ENCODE data around the gene TMEM254. TPM values are rescaled to one million over a fixed set of nuclear protein-coding genes. Genes with fewer than 3 reads are reported as not detected.
A peak's percentile ranks its signal among the peaks of the same experiment; 100 is the strongest.
"Not testable (repeated sequence)": the region's sequence is repeated elsewhere in the genome, so short reads cannot be mapped to it uniquely, and the experiment has no call there.

The TMEM254 gene, protein sequence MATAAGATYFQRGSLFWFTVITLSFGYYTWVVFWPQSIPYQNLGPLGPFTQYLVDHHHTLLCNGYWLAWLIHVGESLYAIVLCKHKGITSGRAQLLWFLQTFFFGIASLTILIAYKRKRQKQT
- total RNA-seq, result 10 to 100 TPM in 3 of 4 donors, 1 to 10 TPM in 1; 8.0 to 18.8 (median 14.1) TPM

DNA sequence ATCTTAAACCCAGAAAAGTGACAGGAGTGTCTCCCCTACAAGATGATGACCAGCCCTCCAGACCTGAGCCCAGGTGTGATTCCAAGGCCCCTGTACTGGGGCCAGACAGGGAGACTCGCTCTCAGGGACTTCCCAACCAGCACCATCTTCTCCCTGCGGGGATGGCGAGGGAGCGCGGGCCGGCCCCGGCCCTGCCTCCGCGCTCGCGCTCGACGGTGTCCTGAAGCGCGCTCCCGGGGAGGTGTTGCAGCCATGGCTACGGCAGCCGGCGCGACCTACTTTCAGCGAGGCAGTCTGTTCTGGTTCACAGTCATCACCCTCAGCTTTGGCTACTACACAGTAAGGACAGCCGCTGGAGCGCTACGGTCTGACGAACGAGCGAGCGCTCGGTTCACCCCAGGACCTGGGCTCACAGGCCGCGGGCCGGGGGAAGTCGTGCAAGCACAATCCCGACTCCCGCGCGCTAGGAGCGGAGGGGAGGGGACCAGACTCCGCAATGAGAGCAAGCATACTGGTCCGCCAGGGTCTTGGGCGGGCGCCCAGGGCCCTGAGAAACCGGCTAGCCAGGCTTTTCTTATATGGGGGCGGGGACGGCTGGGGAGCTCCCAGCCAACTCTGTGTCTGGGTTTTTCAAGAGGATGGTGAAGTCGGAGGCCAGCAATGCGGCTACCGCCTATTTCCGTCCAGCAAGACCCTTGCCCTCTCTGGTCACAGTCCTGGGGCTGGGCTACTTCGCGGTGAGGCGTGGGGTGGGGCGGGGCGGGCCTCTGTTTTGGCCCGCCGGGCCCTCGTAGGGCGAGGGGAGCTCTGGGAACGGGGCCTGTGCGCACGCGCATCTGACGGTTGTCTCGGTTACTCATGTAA, at the start of gene TMEM254:
Gene TMEM254, plus strand, starts transcription at position 218 of the 864 bp plus-strand sequence. Its CDS starts 35 bp downstream, at position 253.
- peak within 1 kb of the TSS; percentile 88 to 97 (median 97) for H3K27ac ChIP-seq
- TF ChIP-seq, protein P1, sequence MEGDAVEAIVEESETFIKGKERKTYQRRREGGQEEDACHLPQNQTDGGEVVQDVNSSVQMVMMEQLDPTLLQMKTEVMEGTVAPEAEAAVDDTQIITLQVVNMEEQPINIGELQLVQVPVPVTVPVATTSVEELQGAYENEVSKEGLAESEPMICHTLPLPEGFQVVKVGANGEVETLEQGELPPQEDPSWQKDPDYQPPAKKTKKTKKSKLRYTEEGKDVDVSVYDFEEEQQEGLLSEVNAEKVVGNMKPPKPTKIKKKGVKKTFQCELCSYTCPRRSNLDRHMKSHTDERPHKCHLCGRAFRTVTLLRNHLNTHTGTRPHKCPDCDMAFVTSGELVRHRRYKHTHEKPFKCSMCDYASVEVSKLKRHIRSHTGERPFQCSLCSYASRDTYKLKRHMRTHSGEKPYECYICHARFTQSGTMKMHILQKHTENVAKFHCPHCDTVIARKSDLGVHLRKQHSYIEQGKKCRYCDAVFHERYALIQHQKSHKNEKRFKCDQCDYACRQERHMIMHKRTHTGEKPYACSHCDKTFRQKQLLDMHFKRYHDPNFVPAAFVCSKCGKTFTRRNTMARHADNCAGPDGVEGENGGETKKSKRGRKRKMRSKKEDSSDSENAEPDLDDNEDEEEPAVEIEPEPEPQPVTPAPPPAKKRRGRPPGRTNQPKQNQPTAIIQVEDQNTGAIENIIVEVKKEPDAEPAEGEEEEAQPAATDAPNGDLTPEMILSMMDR (IDR thresholded peaks at IDR 0.05), result peak in 1 of 5 experiments; percentile 27
- peak; percentile 70 to 76 for TF ChIP-seq EP300 (IDR thresholded peaks at IDR 0.05)
- TF ChIP-seq POLR2A (IDR thresholded peaks at IDR 0.05), result peak in 1 of 2 donors; percentile 19
- 1% methylated on average over 52 to 61 of the region's 64 CpGs for WGBS, 2 donors
- H3K27me3 ChIP-seq, result no peaks in the 10 kb centered on the region
- peak within 1 kb of the TSS; percentile 61 to 88 (median 78) for H3K4me3 ChIP-seq
- no peaks in the 10 kb centered on the region for H3K9me3 ChIP-seq
- peaks cover 0 to 16% (median 7%) of the 10 kb centered on the region in 4 donors for H3K4me1 ChIP-seq
- DNase-seq (ENCODE audit: low spot score in 2 of 2), result peak; percentile 78 to 87
- H3K36me3 ChIP-seq, result peaks cover 0 to 16% (median 0%) of the 10 kb centered on the region in 3 donors

DNA sequence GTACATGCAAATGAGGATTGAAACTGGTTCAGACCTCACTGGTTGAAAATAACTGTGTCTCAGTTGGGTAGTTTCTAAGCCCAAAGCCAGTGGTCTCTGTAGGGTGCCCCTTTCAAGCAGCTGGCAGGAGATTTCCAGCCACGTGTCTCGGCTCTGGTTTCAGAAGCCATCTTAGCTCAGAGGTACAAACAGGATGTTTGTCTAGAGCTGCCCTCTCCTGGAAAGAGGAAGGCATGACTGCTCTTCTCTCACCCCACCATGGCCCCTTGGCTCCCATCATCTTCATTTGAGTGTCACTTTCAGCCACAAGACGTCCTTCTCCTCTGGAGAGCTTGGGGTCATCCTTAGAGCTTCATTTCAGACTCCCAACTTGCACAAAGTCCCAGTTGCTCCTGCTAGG, 49.3 kb upstream of the TMEM254 start:
- not testable (repeated sequence) for H3K27me3 ChIP-seq; H3K4me1 ChIP-seq; H3K4me3 ChIP-seq; DNase-seq (ENCODE audit: low spot score in 2 of 2); H3K36me3 ChIP-seq; H3K9me3 ChIP-seq; H3K27ac ChIP-seq
- WGBS, 2 donors, result 35 to 53% methylated on average over 3 of the region's 3 CpGs

DNA sequence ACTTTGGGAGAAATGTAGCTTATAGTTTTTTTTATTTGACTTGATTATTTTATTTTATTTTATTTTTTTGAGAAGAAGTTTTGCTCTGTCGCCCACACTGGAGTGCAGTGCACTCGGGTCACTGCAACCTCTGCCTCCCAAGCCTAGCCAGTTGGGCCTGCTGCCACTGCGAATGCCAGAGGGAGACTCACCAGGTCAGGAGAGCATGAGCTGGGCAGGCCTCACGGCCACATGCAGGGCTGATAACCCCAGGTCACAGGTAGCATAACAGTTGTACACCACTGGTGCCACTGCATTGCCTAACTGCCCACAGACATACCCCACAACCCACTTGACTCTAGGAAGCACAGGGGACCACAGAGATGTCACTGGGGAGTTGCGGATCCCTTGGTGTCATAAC, 48.6 kb upstream of the TMEM254 start:
- H3K36me3 ChIP-seq; H3K27me3 ChIP-seq; DNase-seq (ENCODE audit: low spot score in 2 of 2); H3K9me3 ChIP-seq; H3K4me3 ChIP-seq; H3K4me1 ChIP-seq; H3K27ac ChIP-seq: not testable (repeated sequence)
- 49 to 76% methylated on average over 4 to 5 of the region's 5 CpGs for WGBS, 2 donors

DNA sequence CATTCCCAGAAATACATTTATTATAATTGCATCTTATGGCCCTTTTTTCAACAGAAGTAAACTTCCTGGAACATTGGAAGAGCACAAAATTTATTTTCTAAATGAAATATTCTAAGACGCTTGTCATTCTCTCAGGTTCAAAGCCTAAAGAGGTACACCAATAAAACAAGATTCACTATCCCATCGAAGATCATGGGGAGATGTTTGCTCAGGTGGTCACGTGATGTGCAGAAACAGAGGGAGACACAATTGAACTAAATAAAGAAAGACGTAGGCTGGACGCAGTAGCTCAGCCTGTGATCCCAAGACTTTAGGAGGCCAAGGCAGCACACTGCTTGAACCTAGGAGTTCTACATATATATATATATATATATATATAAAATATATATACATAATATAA, 46.0 kb upstream of the TMEM254 start:
- no peak for DNase-seq (ENCODE audit: low spot score in 2 of 2)
- no peaks in the 10 kb centered on the region for H3K9me3 ChIP-seq
- no peaks in the 10 kb centered on the region for H3K4me1 ChIP-seq
- H3K27me3 ChIP-seq, result no peaks in the 10 kb centered on the region
- WGBS, 2 donors, result 96% methylated on average over 5 of the region's 5 CpGs
- H3K4me3 ChIP-seq, result no peak overlapping the region
- TF ChIP-seq POLR2A (IDR thresholded peaks at IDR 0.05) (no peak), EP300 (IDR thresholded peaks at IDR 0.05) (no peak)
- TF ChIP-seq, protein P1 (IDR thresholded peaks at IDR 0.05), result no peak
- H3K36me3 ChIP-seq, result no peaks in the 10 kb centered on the region
- no peak overlapping the region for H3K27ac ChIP-seq

DNA sequence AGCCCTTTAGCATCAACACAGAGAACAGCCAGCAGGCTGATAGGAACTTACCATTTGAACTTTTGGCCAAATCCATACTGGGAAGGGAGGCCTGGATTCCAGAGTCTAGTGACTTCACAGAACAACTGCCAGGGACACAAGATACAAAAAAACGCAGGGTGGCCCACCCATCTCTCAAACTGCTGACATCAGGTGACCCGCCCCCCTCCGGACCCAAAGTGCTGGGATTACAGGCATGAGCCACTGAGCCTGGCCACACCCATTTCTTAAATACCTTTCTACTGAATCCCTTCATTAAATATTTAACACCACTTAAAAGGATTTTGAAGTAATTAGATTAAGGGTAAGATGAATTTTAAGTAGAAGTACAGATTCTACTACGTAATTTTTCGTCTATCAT, 43.7 kb upstream of the TMEM254 start:
- H3K27ac ChIP-seq; H3K27me3 ChIP-seq; H3K36me3 ChIP-seq; H3K9me3 ChIP-seq; DNase-seq (ENCODE audit: low spot score in 2 of 2); H3K4me1 ChIP-seq; H3K4me3 ChIP-seq: not testable (repeated sequence)
- WGBS, 2 donors, result 87 to 92% methylated on average over 5 of the region's 5 CpGs

DNA sequence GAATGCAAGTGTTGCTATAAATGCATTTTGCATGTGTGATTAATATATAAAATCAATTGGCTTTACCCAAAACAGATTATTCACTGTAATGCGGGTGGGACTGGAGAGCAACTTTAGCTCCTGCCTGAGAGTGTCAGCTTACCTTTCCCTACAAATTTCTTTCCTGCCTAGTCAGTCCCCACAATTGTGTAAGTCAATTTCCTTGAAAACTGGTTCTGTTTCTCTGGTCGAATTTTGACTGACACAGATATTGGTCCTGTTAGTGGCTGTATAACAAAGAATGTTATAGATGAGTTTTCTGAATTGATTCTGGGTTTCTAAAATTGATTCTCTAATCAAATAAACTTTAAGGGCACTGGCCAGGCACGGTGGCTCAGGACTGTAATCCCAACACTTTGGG, 43.0 kb upstream of the TMEM254 start:
- H3K27me3 ChIP-seq; H3K4me3 ChIP-seq; DNase-seq (ENCODE audit: low spot score in 2 of 2); H3K9me3 ChIP-seq; H3K27ac ChIP-seq; H3K36me3 ChIP-seq; H3K4me1 ChIP-seq: not testable (repeated sequence)
- 75 to 87% methylated on average over 3 of the region's 3 CpGs for WGBS, 2 donors

DNA sequence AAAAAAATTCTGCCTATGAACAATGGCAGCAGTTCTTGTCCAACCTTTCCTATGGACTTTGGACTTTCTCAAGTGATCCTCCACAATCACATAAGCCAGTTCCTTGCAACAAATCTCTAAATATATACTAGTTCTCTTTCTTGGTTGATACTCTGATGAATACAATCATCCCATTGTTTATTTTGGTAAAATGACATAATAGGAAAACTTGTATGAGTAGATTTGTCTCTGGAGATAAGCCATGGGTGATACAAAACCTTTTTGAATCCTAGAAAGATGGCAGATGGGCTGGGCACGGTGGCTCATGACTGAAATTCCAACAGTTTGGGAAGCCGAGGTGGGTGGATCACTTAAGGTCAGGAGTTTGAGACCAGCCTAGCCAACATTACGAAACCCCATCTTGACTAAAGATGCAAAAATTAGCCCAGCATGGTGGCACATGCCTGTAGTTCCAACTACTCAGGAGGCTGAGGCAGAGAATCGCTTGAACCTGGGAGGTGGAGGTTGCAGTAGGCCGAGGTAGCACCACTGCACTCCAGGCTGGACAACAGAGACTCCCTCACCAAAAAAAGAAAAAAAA, 41.5 kb upstream of the TMEM254 start:
- not testable (repeated sequence) for H3K9me3 ChIP-seq; H3K27ac ChIP-seq; H3K36me3 ChIP-seq; H3K4me3 ChIP-seq; DNase-seq (ENCODE audit: low spot score in 2 of 2); H3K4me1 ChIP-seq; H3K27me3 ChIP-seq
- WGBS, 2 donors, result 69 to 75% methylated on average over 5 of the region's 5 CpGs

DNA sequence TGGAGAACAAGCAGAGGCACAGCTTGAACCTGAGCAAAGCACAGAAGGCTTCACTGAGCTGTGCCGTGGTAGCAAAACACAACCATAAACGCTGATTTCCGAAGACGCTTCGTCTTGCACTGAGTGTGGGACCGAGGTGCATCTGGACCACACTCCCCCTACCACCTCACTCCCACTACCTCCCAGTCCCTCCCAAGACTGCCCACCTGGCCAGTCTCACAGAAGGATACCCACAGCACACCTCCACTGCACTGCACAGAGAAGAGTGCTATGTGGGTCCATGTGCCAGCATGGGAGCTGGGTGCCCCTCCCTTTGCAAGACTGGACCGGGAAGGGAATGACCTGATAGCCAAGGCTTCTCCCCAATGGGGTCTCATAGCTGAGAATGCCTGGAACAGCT, 40.2 kb upstream of the TMEM254 start:
- 100% methylated on average over 1 of the region's 7 CpGs; no CpG with 5 or more reads in 1 of the 2 donors for WGBS, 2 donors
- not testable (repeated sequence) for H3K27me3 ChIP-seq; H3K27ac ChIP-seq; DNase-seq (ENCODE audit: low spot score in 2 of 2); H3K36me3 ChIP-seq; H3K4me1 ChIP-seq; H3K9me3 ChIP-seq; H3K4me3 ChIP-seq
